Measurements from ENCODE around the gene MACROD2.

DNA sequence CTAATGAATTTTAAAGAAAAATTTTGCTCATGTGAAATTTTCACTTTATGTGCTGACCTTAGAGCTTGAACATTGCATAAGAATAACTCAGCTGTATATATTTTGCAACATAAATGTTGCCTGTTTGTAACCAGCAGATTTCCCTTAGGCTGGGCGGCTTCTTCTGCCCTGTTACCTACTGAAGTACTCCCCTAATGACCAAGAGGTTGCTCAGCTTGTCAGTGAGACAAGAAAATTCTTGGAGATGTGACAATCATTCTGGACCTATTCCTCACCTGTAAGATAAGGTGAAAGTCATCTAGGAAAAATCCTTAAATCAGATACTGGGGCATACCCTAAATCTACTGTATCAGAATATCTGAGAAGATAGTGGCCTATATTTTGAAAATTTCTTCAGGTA, 1516.2 kb downstream of the MACROD2 start:
- TF ChIP-seq, protein P1, sequence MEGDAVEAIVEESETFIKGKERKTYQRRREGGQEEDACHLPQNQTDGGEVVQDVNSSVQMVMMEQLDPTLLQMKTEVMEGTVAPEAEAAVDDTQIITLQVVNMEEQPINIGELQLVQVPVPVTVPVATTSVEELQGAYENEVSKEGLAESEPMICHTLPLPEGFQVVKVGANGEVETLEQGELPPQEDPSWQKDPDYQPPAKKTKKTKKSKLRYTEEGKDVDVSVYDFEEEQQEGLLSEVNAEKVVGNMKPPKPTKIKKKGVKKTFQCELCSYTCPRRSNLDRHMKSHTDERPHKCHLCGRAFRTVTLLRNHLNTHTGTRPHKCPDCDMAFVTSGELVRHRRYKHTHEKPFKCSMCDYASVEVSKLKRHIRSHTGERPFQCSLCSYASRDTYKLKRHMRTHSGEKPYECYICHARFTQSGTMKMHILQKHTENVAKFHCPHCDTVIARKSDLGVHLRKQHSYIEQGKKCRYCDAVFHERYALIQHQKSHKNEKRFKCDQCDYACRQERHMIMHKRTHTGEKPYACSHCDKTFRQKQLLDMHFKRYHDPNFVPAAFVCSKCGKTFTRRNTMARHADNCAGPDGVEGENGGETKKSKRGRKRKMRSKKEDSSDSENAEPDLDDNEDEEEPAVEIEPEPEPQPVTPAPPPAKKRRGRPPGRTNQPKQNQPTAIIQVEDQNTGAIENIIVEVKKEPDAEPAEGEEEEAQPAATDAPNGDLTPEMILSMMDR (IDR thresholded peaks at IDR 0.05): no peak
- TF ChIP-seq POLR2A (IDR thresholded peaks at IDR 0.05): no peak
